ENCODE results near the gene CYTH2.
A peak's percentile ranks its signal among the peaks of the same experiment; 100 is the strongest.

The CYTH2 gene

GRCh38 chr19:48454150-48454730 is 14.9 kb upstream of the CYTH2 start:
- DNase-seq: no peak

- peak; percentile 39 for DNase-seq
Observed at GRCh38 chr19:48455171-48455907, 13.8 kb upstream of the CYTH2 start, which contains the start of gene KCNJ14. Gene KCNJ14, plus strand, starts transcription at chr19:48455574. Its CDS starts 6,151 bp downstream, at chr19:48461725.

GRCh38 chr19:48455908-48456562 is 13.1 kb upstream of the CYTH2 start:
- DNase-seq: no peak

- DNase-seq: no peak
Observed at GRCh38 chr19:48456864-48457263, 12.3 kb upstream of the CYTH2 start.

GRCh38 chr19:48458016-48458415 is 11.2 kb upstream of the CYTH2 start:
- no peak for DNase-seq

GRCh38 chr19:48461651-48461981 is 7.6 kb upstream of the CYTH2 start:
- DNase-seq: no peak

- DNase-seq: no peak
Observed at GRCh38 chr19:48461982-48462655, 7.0 kb upstream of the CYTH2 start.

GRCh38 chr19:48465215-48465614 is 4.0 kb upstream of the CYTH2 start:
- no peak for DNase-seq

- DNase-seq: no peak
Observed at GRCh38 chr19:48466561-48467325, 2.4 kb upstream of the CYTH2 start.

GRCh38 chr19:48468772-48469288 is 339 bp upstream of the CYTH2 start:
- peak; percentile 100 for DNase-seq

- no peak for DNase-seq
Observed at GRCh38 chr19:48469934-48470680, 938 bp downstream of the CYTH2 start.

- no peak for DNase-seq
Observed at GRCh38 chr19:48470856-48471255, 1.7 kb downstream of the CYTH2 start.

- no peak for DNase-seq
Observed at GRCh38 chr19:48471836-48472235, 2.7 kb downstream of the CYTH2 start.

- DNase-seq: no peak
Observed at GRCh38 chr19:48473161-48473966, 4.2 kb downstream of the CYTH2 start.

GRCh38 chr19:48474084-48474592 is 5.0 kb downstream of the CYTH2 start:
- DNase-seq: no peak

- no peak for DNase-seq
Observed at GRCh38 chr19:48475369-48476068, 6.3 kb downstream of the CYTH2 start.

GRCh38 chr19:48476176-48476575 is 7.0 kb downstream of the CYTH2 start:
- no peak for DNase-seq

- DNase-seq: no peak
Observed at GRCh38 chr19:48477067-48477685, 8.0 kb downstream of the CYTH2 start.

GRCh38 chr19:48477698-48478338 is 8.6 kb downstream of the CYTH2 start:
- no peak for DNase-seq
